Body of pancreas (tissue), 4 donors: Measurements from ENCODE around the gene MEDAG.

ENCODE experiments used
- CTCF ChIP-seq, 7 experiments: fragments of 450-650 bp in 4 of 7; fragments of 200-600 bp in 3 of 7; sonication (generic) in 3 of 7; IDR thresholded peaks; one replicate each; pipeline ENCODE4 v1.5.1; 2016 to 2019; ENCODE audit warnings: antibody characterized with exemption in 7 of 7
- POLR2A ChIP-seq, 3 donors: fragments of 450-650 bp; IDR thresholded peaks; one replicate each; pipeline ENCODE4 v1.6.1; 2016; ENCODE audit warnings: antibody characterized with exemption in 3 of 3, mild to moderate bottlenecking in 2 of 3

GRCh38 chr13:30862707-30863106, 43.4 kb upstream of the MEDAG start:
- TF ChIP-seq CTCF (IDR thresholded peaks at IDR 0.05) (no peak), POLR2A (IDR thresholded peaks at IDR 0.05) (no peak)
